GM12878 (cell line): Measurements from ENCODE around the gene ATXN1L. TPM values are rescaled to one million over a fixed set of nuclear protein-coding genes. Genes with fewer than 3 reads are reported as not detected.

Source experiments
- BACH1 ChIP-seq: fragments of 450-650 bp; IDR thresholded peaks from 2 replicates; pipeline ENCODE4 v1.6.1; 2017; ENCODE audit warnings: mild to moderate bottlenecking, borderline replicate concordance
- CEBPB ChIP-seq, 2 experiments: fragments of 150-350 bp in 1 of 2; IDR thresholded peaks; 2 replicates each; pipeline ENCODE4 v1.6.1; 2012 to 2014; ENCODE audit warnings: low read depth in 2 of 2, low read length in 2 of 2, borderline replicate concordance in 1 of 2, inconsistent platforms in 1 of 2
- EED ChIP-seq: sonication (generic); IDR thresholded peaks from 2 replicates; pipeline ENCODE4 v1.6.1; 2016; ENCODE audit warnings: antibody characterized with exemption, low read depth
- EZH2 ChIP-seq: IDR thresholded peaks from 2 replicates; pipeline ENCODE4 v1.6.1; 2012; ENCODE audit warnings: low read depth, mild to moderate bottlenecking, control low read depth, inconsistent platforms, low read length, borderline replicate concordance; ENCODE audit not compliant: control insufficient read depth
- IKZF2 ChIP-seq, 2 experiments: fragments of 450-650 bp; IDR thresholded peaks; 2 replicates each; pipeline ENCODE4 v1.6.1; 2017; ENCODE audit warnings: mild to moderate bottlenecking in 2 of 2, moderate library complexity in 2 of 2
- KDM1A ChIP-seq: fragments of 200-600 bp; sonication (generic); IDR thresholded peaks from 2 replicates; pipeline ENCODE4 v1.6.1; 2016; ENCODE audit warnings: borderline replicate concordance
- NR2C1 ChIP-seq: fragments of 450-650 bp; IDR thresholded peaks from 2 replicates; pipeline ENCODE4 v1.6.1; 2017; ENCODE audit warnings: antibody characterized with exemption, mild to moderate bottlenecking, moderate library complexity
- POLR2AphosphoS2 ChIP-seq: IDR thresholded peaks from 2 replicates; pipeline ENCODE4 v1.6.1; 2011; ENCODE audit warnings: low read depth, mild to moderate bottlenecking, low read length, improper control_type of control experiment, moderate library complexity
- RELA ChIP-seq: fragments of 450-650 bp; IDR thresholded peaks from 2 replicates; pipeline ENCODE4 v1.8.0; 2014; ENCODE audit warnings: borderline replicate concordance; ENCODE audit not compliant: partially characterized antibody
- RUNX3 ChIP-seq: IDR thresholded peaks from 2 replicates; pipeline ENCODE4 v1.6.1; 2012; ENCODE audit warnings: low read length, inconsistent platforms
- SIN3A ChIP-seq: IDR thresholded peaks from 2 replicates; pipeline ENCODE4 v1.6.1; 2012; ENCODE audit warnings: low read depth, low read length, improper control_type of control experiment
- SIX5 ChIP-seq: IDR thresholded peaks from 2 replicates; pipeline ENCODE4 v1.6.1; 2011; ENCODE audit warnings: mild to moderate bottlenecking, low read depth, low read length, moderate library complexity; ENCODE audit not compliant: severe bottlenecking
- STAT1 ChIP-seq: fragments of 450-650 bp; conservative IDR thresholded peaks from 2 replicates; pipeline ENCODE4 v1.6.1; 2014; ENCODE audit warnings: antibody characterized with exemption, mild to moderate bottlenecking
- TCF12 ChIP-seq: IDR thresholded peaks from 2 replicates; pipeline ENCODE4 v1.6.1; 2011; ENCODE audit warnings: low read depth, mild to moderate bottlenecking, low read length
- ZBTB33 ChIP-seq: fragments of 450-650 bp; IDR thresholded peaks from 2 replicates; pipeline ENCODE4 v1.6.1; 2017; ENCODE audit warnings: mild to moderate bottlenecking
- ZNF384 ChIP-seq: IDR thresholded peaks from 2 replicates; pipeline ENCODE4 v1.6.1; 2012; ENCODE audit warnings: low read depth, mild to moderate bottlenecking, low read length, improper control_type of control experiment, borderline replicate concordance
- ZNF622 ChIP-seq: fragments of 450-650 bp; IDR thresholded peaks from 2 replicates; pipeline ENCODE4 v1.6.1; 2017; ENCODE audit warnings: mild to moderate bottlenecking, inconsistent platforms
- polyA plus RNA-seq, 11 experiments: library from polyadenylated mRNA; depleted of rRNA in 4 of 11; unstranded in 6 of 11; stranded (reverse) in 5 of 11; fragments of >200 nt; fragmentation: Nextera tagmentation in 4 of 11; fragmentation: Illumina TruSeq in 1 of 11; extraction: Ambion mirVana in 4 of 11; extraction: Trizol in 1 of 11; gene quantifications; 1 replicate in 1 of 11; 2 replicates in 10 of 11; pipeline versions ENCODE4 v1.2.1 to v1.2.3, GENCODE V29; 2011 to 2016; ENCODE audit warnings: inconsistent platforms in 2 of 11, missing spikeins in 2 of 11, low read depth in 1 of 11
- total RNA-seq, 4 experiments: library from RNA; depleted of rRNA in 3 of 4; stranded (reverse); fragments of >200 nt in 3 of 4; fragmentation: Illumina TruSeq in 1 of 4; extraction: Trizol in 1 of 4; gene quantifications; 2 replicates each; pipeline versions ENCODE4 v1.2.1 to v1.2.3, GENCODE V29; 2013 to 2021
- TF ChIP-seq, protein P1 (sequence below): IDR thresholded peaks from 2 replicates; pipeline ENCODE4 v1.6.1; 2011; ENCODE audit warnings: borderline replicate concordance, low read depth, mild to moderate bottlenecking, moderate library complexity, low read length; ENCODE audit not compliant: insufficient read depth, poor library complexity, severe bottlenecking
- TF ChIP-seq, protein P2 (sequence below): IDR thresholded peaks from 2 replicates; pipeline ENCODE4 v1.6.1; 2011; ENCODE audit warnings: mild to moderate bottlenecking, low read depth, low read length, moderate library complexity; ENCODE audit not compliant: insufficient replicate concordance
- TF ChIP-seq, protein P3 (sequence below): IDR thresholded peaks from 2 replicates; pipeline ENCODE4 v1.6.1; 2012; ENCODE audit warnings: low read depth, low read length, improper control_type of control experiment
- TF ChIP-seq, protein P4 (sequence below): fragments of 150-350 bp; IDR thresholded peaks from 2 replicates; pipeline ENCODE4 v1.6.1; 2016; ENCODE audit warnings: low read depth, low read length

The ATXN1L gene
- total and polyA plus RNA-seq, 10 of the 15 experiments (the other 5 are each of a cell fraction or from before 2014, with no cell fraction given) = 1.8 to 14.6 (median 9.2) TPM

- TF ChIP-seq, protein P1, sequence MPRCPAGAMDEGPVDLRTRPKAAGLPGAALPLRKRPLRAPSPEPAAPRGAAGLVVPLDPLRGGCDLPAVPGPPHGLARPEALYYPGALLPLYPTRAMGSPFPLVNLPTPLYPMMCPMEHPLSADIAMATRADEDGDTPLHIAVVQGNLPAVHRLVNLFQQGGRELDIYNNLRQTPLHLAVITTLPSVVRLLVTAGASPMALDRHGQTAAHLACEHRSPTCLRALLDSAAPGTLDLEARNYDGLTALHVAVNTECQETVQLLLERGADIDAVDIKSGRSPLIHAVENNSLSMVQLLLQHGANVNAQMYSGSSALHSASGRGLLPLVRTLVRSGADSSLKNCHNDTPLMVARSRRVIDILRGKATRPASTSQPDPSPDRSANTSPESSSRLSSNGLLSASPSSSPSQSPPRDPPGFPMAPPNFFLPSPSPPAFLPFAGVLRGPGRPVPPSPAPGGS = peak; percentile 80
- TF ChIP-seq, protein P2, sequence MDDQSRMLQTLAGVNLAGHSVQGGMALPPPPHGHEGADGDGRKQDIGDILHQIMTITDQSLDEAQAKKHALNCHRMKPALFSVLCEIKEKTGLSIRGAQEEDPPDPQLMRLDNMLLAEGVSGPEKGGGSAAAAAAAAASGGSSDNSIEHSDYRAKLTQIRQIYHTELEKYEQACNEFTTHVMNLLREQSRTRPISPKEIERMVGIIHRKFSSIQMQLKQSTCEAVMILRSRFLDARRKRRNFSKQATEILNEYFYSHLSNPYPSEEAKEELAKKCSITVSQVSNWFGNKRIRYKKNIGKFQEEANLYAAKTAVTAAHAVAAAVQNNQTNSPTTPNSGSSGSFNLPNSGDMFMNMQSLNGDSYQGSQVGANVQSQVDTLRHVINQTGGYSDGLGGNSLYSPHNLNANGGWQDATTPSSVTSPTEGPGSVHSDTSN = peak; percentile 56
- TF ChIP-seq ZNF384 = no peak
- TF ChIP-seq, protein P3, sequence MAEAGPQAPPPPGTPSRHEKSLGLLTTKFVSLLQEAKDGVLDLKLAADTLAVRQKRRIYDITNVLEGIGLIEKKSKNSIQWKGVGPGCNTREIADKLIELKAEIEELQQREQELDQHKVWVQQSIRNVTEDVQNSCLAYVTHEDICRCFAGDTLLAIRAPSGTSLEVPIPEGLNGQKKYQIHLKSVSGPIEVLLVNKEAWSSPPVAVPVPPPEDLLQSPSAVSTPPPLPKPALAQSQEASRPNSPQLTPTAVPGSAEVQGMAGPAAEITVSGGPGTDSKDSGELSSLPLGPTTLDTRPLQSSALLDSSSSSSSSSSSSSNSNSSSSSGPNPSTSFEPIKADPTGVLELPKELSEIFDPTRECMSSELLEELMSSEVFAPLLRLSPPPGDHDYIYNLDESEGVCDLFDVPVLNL = no peak
- no peak; the same call in none of the 2 replicates for TF ChIP-seq BACH1
- TF ChIP-seq RUNX3 = peak; percentile 36; the same call in 1 of the 2 replicates
- TF ChIP-seq NR2C1 = peak; percentile 79
- no peak for TF ChIP-seq EZH2
- TF ChIP-seq, protein P4, sequence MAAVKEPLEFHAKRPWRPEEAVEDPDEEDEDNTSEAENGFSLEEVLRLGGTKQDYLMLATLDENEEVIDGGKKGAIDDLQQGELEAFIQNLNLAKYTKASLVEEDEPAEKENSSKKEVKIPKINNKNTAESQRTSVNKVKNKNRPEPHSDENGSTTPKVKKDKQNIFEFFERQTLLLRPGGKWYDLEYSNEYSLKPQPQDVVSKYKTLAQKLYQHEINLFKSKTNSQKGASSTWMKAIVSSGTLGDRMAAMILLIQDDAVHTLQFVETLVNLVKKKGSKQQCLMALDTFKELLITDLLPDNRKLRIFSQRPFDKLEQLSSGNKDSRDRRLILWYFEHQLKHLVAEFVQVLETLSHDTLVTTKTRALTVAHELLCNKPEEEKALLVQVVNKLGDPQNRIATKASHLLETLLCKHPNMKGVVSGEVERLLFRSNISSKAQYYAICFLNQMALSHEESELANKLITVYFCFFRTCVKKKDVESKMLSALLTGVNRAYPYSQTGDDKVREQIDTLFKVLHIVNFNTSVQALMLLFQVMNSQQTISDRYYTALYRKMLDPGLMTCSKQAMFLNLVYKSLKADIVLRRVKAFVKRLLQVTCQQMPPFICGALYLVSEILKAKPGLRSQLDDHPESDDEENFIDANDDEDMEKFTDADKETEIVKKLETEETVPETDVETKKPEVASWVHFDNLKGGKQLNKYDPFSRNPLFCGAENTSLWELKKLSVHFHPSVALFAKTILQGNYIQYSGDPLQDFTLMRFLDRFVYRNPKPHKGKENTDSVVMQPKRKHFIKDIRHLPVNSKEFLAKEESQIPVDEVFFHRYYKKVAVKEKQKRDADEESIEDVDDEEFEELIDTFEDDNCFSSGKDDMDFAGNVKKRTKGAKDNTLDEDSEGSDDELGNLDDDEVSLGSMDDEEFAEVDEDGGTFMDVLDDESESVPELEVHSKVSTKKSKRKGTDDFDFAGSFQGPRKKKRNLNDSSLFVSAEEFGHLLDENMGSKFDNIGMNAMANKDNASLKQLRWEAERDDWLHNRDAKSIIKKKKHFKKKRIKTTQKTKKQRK = no peak
- TF ChIP-seq IKZF2 (IDR thresholded peaks at IDR 0.05) = peak; percentile 88 to 94
- no peak for TF ChIP-seq RELA
- peak; percentile 75 for TF ChIP-seq POLR2AphosphoS2
- TF ChIP-seq ZNF622 = no peak
- TF ChIP-seq SIX5 = peak; percentile 32
- peak; percentile 15; the same call in 1 of the 2 replicates for TF ChIP-seq STAT1
- TF ChIP-seq CEBPB (IDR thresholded peaks at IDR 0.05; ENCODE audit: borderline replicate concordance in 1 of 2, low read depth in 2 of 2, low read length in 2 of 2) = no peak
- TF ChIP-seq KDM1A = no peak
- TF ChIP-seq TCF12 = peak; percentile 82
- TF ChIP-seq EED = peak; percentile 89
- TF ChIP-seq SIN3A = peak; percentile 58; the same call in 1 of the 2 replicates
- no peak; the same call in 1 of the 2 replicates for TF ChIP-seq ZBTB33
These were observed 49.3 kb downstream of the ATXN1L start, which contains the start of gene IST1 (continued) for GRCh38 chr16:71894921-71895678.
